SK-N-SH (cell line): ENCODE measurements around the gene DCHS1. TPM values are rescaled to one million over a fixed set of nuclear protein-coding genes. Genes with fewer than 3 reads are reported as not detected.
A peak's percentile ranks its signal among the peaks of the same experiment; 100 is the strongest.

ENCODE experiments used
- CTCF ChIA-PET: fragments of 300-600, 350-600 bp; formaldehyde crosslinking; extraction: SDS; loops from one replicate; lab custom pipeline; 2021; lab: Yijun Ruan, JAX
- POLR2A ChIA-PET: fragments of 350-600 bp; sonication (Branson Sonifier 250); formaldehyde crosslinking; extraction: SDS; loops from one replicate; lab custom pipeline; 2020; ENCODE audit warnings: antibody characterized with exemption, inconsistent platforms; lab: Yijun Ruan, JAX
- DNase-seq: peaks from one replicate; pipeline ENCODE4 v3.0.0; 2012
- H2AFZ ChIP-seq: fragments of 200-600 bp; sonication (generic); 2 replicates; pipeline ENCODE4 v1.8.1; 2016; ENCODE audit warnings: antibody characterized with exemption, mild to moderate bottlenecking, low read depth
- H3F3A ChIP-seq: fragments of 200-600 bp; sonication (generic); replicated peaks from 2 replicates; pipeline ENCODE3; 2016; ENCODE audit warnings: antibody characterized with exemption, mild to moderate bottlenecking; ENCODE audit not compliant: insufficient read depth
- H3K27ac ChIP-seq, 2 experiments: fragments of 200-500 bp in 1 of 2; fragments of 200-600 bp in 1 of 2; sonication (Bioruptor generic) in 1 of 2; sonication (generic), shearing (Covaris generic) in 1 of 2; 2 replicates each; pipeline versions ENCODE4 v1.5.1 to v1.6.1; 2014 to 2016; ENCODE audit warnings: low read depth in 2 of 2, inconsistent platforms in 1 of 2, low read length in 1 of 2, mild to moderate bottlenecking in 1 of 2, mixed read lengths in 1 of 2
- H3K27me3 ChIP-seq: fragments of 200-600 bp; sonication (generic), shearing (Covaris generic); 2 replicates; pipeline ENCODE4 v1.6.1; 2016; ENCODE audit warnings: mixed run types; ENCODE audit not compliant: insufficient read depth
- H3K36me3 ChIP-seq, 2 experiments: fragments of 200-500 bp in 1 of 2; fragments of 200-600 bp in 1 of 2; sonication (Bioruptor generic) in 1 of 2; sonication (generic) in 1 of 2; replicated peaks in 1 of 2; 2 replicates each; pipeline versions ENCODE3 to v1.5.1; 2014 to 2016; ENCODE audit warnings: low read length in 1 of 2, mild to moderate bottlenecking in 1 of 2; ENCODE audit not compliant: insufficient read depth in 2 of 2, control insufficient read depth in 1 of 2
- H3K4me1 ChIP-seq, 2 experiments: fragments of 200-500 bp in 1 of 2; fragments of 200-600 bp in 1 of 2; sonication (Bioruptor generic) in 1 of 2; sonication (generic), shearing (Covaris generic) in 1 of 2; 2 replicates each; pipeline versions ENCODE4 v1.5.1 to v1.6.1; 2014 to 2016; ENCODE audit warnings: low read depth in 1 of 2, low read length in 1 of 2, mixed run types in 1 of 2; ENCODE audit not compliant: insufficient read depth in 2 of 2, control insufficient read depth in 1 of 2
- H3K4me2 ChIP-seq: fragments of 200-600 bp; sonication (generic), shearing (Covaris generic); 2 replicates; pipeline ENCODE4 v1.6.1; 2017; ENCODE audit warnings: mixed run types
- H3K4me3 ChIP-seq, 2 experiments: fragments of 200-500 bp in 1 of 2; fragments of 200-600 bp in 1 of 2; sonication (Bioruptor generic) in 1 of 2; sonication (generic), shearing (Covaris generic) in 1 of 2; 2 replicates each; pipeline versions ENCODE4 v1.5.1 to v1.8.1; 2014 to 2016; ENCODE audit warnings: low read depth in 2 of 2, inconsistent platforms in 1 of 2, low read length in 1 of 2, mild to moderate bottlenecking in 1 of 2, mixed read lengths in 1 of 2, moderate library complexity in 1 of 2
- H3K79me2 ChIP-seq: fragments of 200-600 bp; sonication (generic); 2 replicates; pipeline ENCODE4 v1.8.1; 2017; ENCODE audit warnings: mild to moderate bottlenecking; ENCODE audit not compliant: insufficient read depth
- H3K9ac ChIP-seq: fragments of 200-600 bp; sonication (generic); 2 replicates; pipeline ENCODE4 v1.6.1; 2017; ENCODE audit warnings: mixed run types
- H3K9me2 ChIP-seq: fragments of 200-600 bp; sonication (generic); 2 replicates; pipeline ENCODE4 v1.6.1; 2017; ENCODE audit warnings: mixed run types
- H3K9me3 ChIP-seq: fragments of 200-600 bp; sonication (generic); 2 replicates; pipeline ENCODE4 v1.6.1; 2017; ENCODE audit warnings: mixed run types, mild to moderate bottlenecking, moderate library complexity
- H4K20me1 ChIP-seq: fragments of 200-600 bp; sonication (generic); 2 replicates; pipeline ENCODE4 v1.6.1; 2017; ENCODE audit warnings: mild to moderate bottlenecking, mixed run types; ENCODE audit not compliant: insufficient read depth
- EP300 ChIP-seq, 2 experiments: IDR thresholded peaks; 2 replicates each; pipeline versions ENCODE4 v1.4.0 to v1.6.1; 2012; ENCODE audit warnings: borderline replicate concordance in 1 of 2, low read depth in 1 of 2, low read length in 1 of 2
- FOXJ3 ChIP-seq: sonication (generic); formaldehyde crosslinking; IDR thresholded peaks from 2 replicates; pipeline ENCODE4 v1.5.1; 2020; ENCODE audit warnings: mild to moderate bottlenecking, missing genetic modification reagents
- MAX ChIP-seq: IDR thresholded peaks from 2 replicates; pipeline ENCODE4 v1.4.0; 2012; ENCODE audit warnings: low read depth
- MXI1 ChIP-seq: IDR thresholded peaks from 2 replicates; pipeline ENCODE4 v1.6.1; 2012; ENCODE audit warnings: mild to moderate bottlenecking, low read depth, low read length, improper control_type of control experiment
- NRF1 ChIP-seq: IDR thresholded peaks from 2 replicates; pipeline ENCODE4 v1.6.1; 2012; ENCODE audit warnings: low read depth, mild to moderate bottlenecking, low read length
- PBX3 ChIP-seq: IDR thresholded peaks from 2 replicates; pipeline ENCODE4; 2012
- POLR2AphosphoS5 ChIP-seq: IDR thresholded peaks from 2 replicates; pipeline ENCODE4 v1.6.1; 2012; ENCODE audit warnings: low read depth, low read length
- TCF12 ChIP-seq: IDR thresholded peaks from 2 replicates; pipeline ENCODE4 v1.4.0; 2012
- USF2 ChIP-seq: fragments of 150-350 bp; IDR thresholded peaks from 2 replicates; pipeline ENCODE4 v1.6.1; 2017; ENCODE audit warnings: antibody characterized with exemption, low read length, low read depth, borderline replicate concordance
- WGBS: methylation state at CpG from one replicate; pipeline ENCODE4 v1.1.6; 2017; ENCODE audit warnings: low lambda C conversion rate; 5-methylcytosine and 5-hydroxymethylcytosine counted together
- polyA plus RNA-seq, 3 experiments: library from polyadenylated mRNA; depleted of rRNA; stranded (reverse); fragments of >200 nt; gene quantifications; 2 replicates each; pipeline ENCODE4 v1.2.3, GENCODE V29; 2012

DCHS1 gene
- polyA plus RNA-seq, 1 of the 3 experiments (the other 2 are of a cell fraction): 5.7 TPM

GRCh38 chr11:6646071-6646470 is 9.5 kb downstream of the DCHS1 start:
- Histone ChIP-seq H4K20me1 (no peaks in the 10 kb centered on the region), H3K4me3 (peak overlapping the region in 1 of 2 experiments; percentile 12; a peak in 1 of 4 replicates), H3K9ac (no peak overlapping the region), H3K9me2 (no peaks in the 10 kb centered on the region), H3K27ac (peak overlapping the region in 1 of 2 experiments; percentile 98; a peak in 2 of 4 replicates), H3F3A (no peaks in the 10 kb centered on the region), H3K9me3 (no peaks in the 10 kb centered on the region), H3K4me2 (peak overlapping the region; percentile 52; the same call in 1 of the 2 replicates), H3K4me1 (peaks cover 6 to 40% of the 10 kb centered on the region in 2 experiments; a peak in 2 of 4 replicates), H3K27me3 (no peaks in the 10 kb centered on the region), H3K36me3 (no peaks in the 10 kb centered on the region), H2AFZ (no peak overlapping the region), H3K79me2 (no peaks in the 10 kb centered on the region)
- DNase-seq: no peak
- ChIA-PET POLR2A (interaction anchor here (0.6 to 2.8 kb wide), 8 partner anchors 10 to 227 kb away, joined by 3 to 29 read pairs (median 8); partner anchors contain the start of genes APBB1, DCHS1, MRPL17 and TAF10), CTCF (interaction anchor here (0.6 to 2.2 kb wide), 7 partner anchors 11 to 267 kb away, joined by 3 to 10 read pairs (median 4); partner anchors contain the start of genes DCHS1, MRPL17 and TAF10)
- WGBS: 52% methylated on average over 11 of the region's 12 CpGs
- no peak for TF ChIP-seq EP300 (IDR thresholded peaks at IDR 0.05; ENCODE audit: borderline replicate concordance in 1 of 2, low read depth in 1 of 2, low read length in 1 of 2)
- TF ChIP-seq MXI1: peak; percentile 95

- 88% methylated on average over 7 of the region's 7 CpGs for WGBS
- no peaks in the 10 kb centered on the region for H3F3A ChIP-seq
- no peaks in the 10 kb centered on the region for H3K9me3 ChIP-seq
- H3K4me3 ChIP-seq: no peak overlapping the region
- no peak overlapping the region for H3K27ac ChIP-seq
- no peak for TF ChIP-seq USF2
- no peak for TF ChIP-seq PBX3
- no peak for TF ChIP-seq FOXJ3 (CRISPR knock-in tag)
- TF ChIP-seq POLR2AphosphoS5: no peak
- no peak for TF ChIP-seq MAX
- TF ChIP-seq TCF12: no peak
- TF ChIP-seq NRF1: no peak
- no peak overlapping the region for H3K9ac ChIP-seq
- H3K36me3 ChIP-seq: no peaks in the 10 kb centered on the region
- no peaks in the 10 kb centered on the region for H3K9me2 ChIP-seq
- H4K20me1 ChIP-seq: no peaks in the 10 kb centered on the region
- H3K79me2 ChIP-seq: no peaks in the 10 kb centered on the region
- no peak for DNase-seq
- POLR2A ChIA-PET: no interaction called here
- peaks cover 6 to 44% of the 10 kb centered on the region in 2 experiments; a peak in 2 of 4 replicates for H3K4me1 ChIP-seq
- H3K4me2 ChIP-seq: no peak overlapping the region
- H2AFZ ChIP-seq: no peak overlapping the region
- CTCF ChIA-PET: interaction anchor here (1.5 kb wide), 1 partner anchor 30 kb away, joined by 5 read pairs; no protein-coding TSS in a partner anchor
- H3K27me3 ChIP-seq: no peaks in the 10 kb centered on the region
Observed at GRCh38 chr11:6642957-6643356, 12.7 kb downstream of the DCHS1 start.
